Activated CD8-positive, alpha-beta T cell treated with anti-CD3 and anti-CD28 coated beads for 36 hours (primary cell): ENCODE measurements around the gene ZFP36L2. TPM values are rescaled to one million over a fixed set of nuclear protein-coding genes. Genes with fewer than 3 reads are reported as not detected.

Experiments used
- ATAC-seq: fragments of 200-7000 bp; cut with Tn5 transposase; one replicate; pipeline ENCODE4 v1.10.0; 2021; ENCODE audit warnings: mild to moderate bottlenecking, moderate library complexity
- CTCF ChIA-PET: fragments of 350-600 bp; sonication (Branson Sonifier 250); formaldehyde crosslinking; loops from one replicate; lab custom pipeline; 2021; ENCODE audit warnings: antibody characterized with exemption; lab: Charles Lee
- POLR2A ChIA-PET: fragments of 350-600 bp; sonication (Branson Sonifier 250); formaldehyde crosslinking; loops from one replicate; lab custom pipeline; 2021; ENCODE audit warnings: antibody characterized with exemption; lab: Charles Lee
- DNase-seq: peaks from one replicate; pipeline ENCODE4 v3.0.0-alpha.2; 2020
- H3K27ac Mint-ChIP-seq: one replicate; pipeline ENCODE4 v1.8.0; 2021; ENCODE audit warnings: mild to moderate bottlenecking, mixed read lengths
- H3K27me3 Mint-ChIP-seq: one replicate; pipeline ENCODE4 v1.8.0; 2021; ENCODE audit warnings: mixed read lengths
- H3K36me3 Mint-ChIP-seq: one replicate; pipeline ENCODE4 v1.8.0; 2021; ENCODE audit warnings: low read depth, mixed read lengths
- H3K4me1 Mint-ChIP-seq: one replicate; pipeline ENCODE4 v1.8.0; 2021; ENCODE audit warnings: low read depth, mixed read lengths
- H3K4me3 Mint-ChIP-seq: one replicate; pipeline ENCODE4 v1.8.0; 2021; ENCODE audit warnings: mild to moderate bottlenecking, moderate library complexity, mixed read lengths
- H3K9me3 Mint-ChIP-seq: one replicate; pipeline ENCODE4 v1.8.0; 2021; ENCODE audit warnings: mixed read lengths
- CTCF ChIP-seq: fragments of 200-600 bp; IDR thresholded peaks from one replicate; pipeline ENCODE4 v1.8.0; 2022; ENCODE audit warnings: antibody characterized with exemption, mild to moderate bottlenecking
- intact Hi-C: fragments of 100-400 bp; cut with micrococcal nuclease; formaldehyde crosslinking; loops from one replicate; pipeline ENCODE4 v1.10.0; 2022
- total RNA-seq, 2 experiments: library from RNA; stranded (reverse); gene quantifications; one replicate each; pipeline ENCODE4 v1.2.3, GENCODE V29; 2021

ZFP36L2 gene
- total RNA-seq: 100 to 1,000 TPM; 102 to 106 TPM

GRCh38 chr2:43226558-43226954, at the start of gene ZFP36L2:
Gene ZFP36L2 (minus strand): TSS chr2:43226606. CDS start chr2:43226315, 291 bp downstream.
- intact Hi-C loops: loop anchor here (1.0 to 10.0 kb wide), 3 partner anchors 95 to 256 kb away; no protein-coding TSS in a partner anchor
- DNase-seq (peak; percentile 95), ATAC-seq (peak; percentile 72)
- no peaks in the 10 kb centered on the region for H3K27me3 Mint-ChIP-seq
- peaks cover 50% of the 10 kb centered on the region for H3K36me3 Mint-ChIP-seq
- H3K27ac Mint-ChIP-seq: peak within 1 kb of the TSS; percentile 95
- peaks cover 34% of the 10 kb centered on the region for H3K4me1 Mint-ChIP-seq
- peak within 1 kb of the TSS; percentile 94 for H3K4me3 Mint-ChIP-seq
- TF ChIP-seq CTCF: no peak
- ChIA-PET CTCF (interaction anchor here (0.8 to 19.3 kb wide), 7 partner anchors 8 to 258 kb away, joined by 3 to 647 read pairs (median 6); no protein-coding TSS in a partner anchor), POLR2A (interaction anchor here (0.7 to 14.1 kb wide), 15 partner anchors 8 to 416 kb away, joined by 3 to 549 read pairs (median 4); no protein-coding TSS in a partner anchor)
- H3K9me3 Mint-ChIP-seq: no peaks in the 10 kb centered on the region

GRCh38 chr2:43274721-43275120, 48.3 kb upstream of the ZFP36L2 start:
- ATAC-seq: no peak
- no peak overlapping the region for H3K27ac Mint-ChIP-seq
- no peak for DNase-seq
- ChIA-PET POLR2A (no interaction called here), CTCF (no interaction called here)
- no peak for TF ChIP-seq CTCF
- no peaks in the 10 kb centered on the region for H3K9me3 Mint-ChIP-seq
- H3K36me3 Mint-ChIP-seq: peaks cover 11% of the 10 kb centered on the region
- intact Hi-C loops: no loop called here
- no peak overlapping the region for H3K4me3 Mint-ChIP-seq
- peaks cover 15% of the 10 kb centered on the region for H3K4me1 Mint-ChIP-seq
- no peaks in the 10 kb centered on the region for H3K27me3 Mint-ChIP-seq

- no peak for DNase-seq
- Mint-ChIP-seq H3K9me3 (no peaks in the 10 kb centered on the region), H3K36me3 (peaks cover 11% of the 10 kb centered on the region), H3K4me3 (no peak overlapping the region), H3K27me3 (no peaks in the 10 kb centered on the region), H3K27ac (no peak overlapping the region), H3K4me1 (peaks cover 17% of the 10 kb centered on the region)
- intact Hi-C loops: no loop called here
- ChIA-PET CTCF (no interaction called here), POLR2A (interaction anchor here (0.5 kb wide), 1 partner anchor 211 kb away, joined by 3 read pairs; no protein-coding TSS in a partner anchor)
- ATAC-seq: no peak
- no peak for TF ChIP-seq CTCF
These were observed 47.6 kb upstream of the ZFP36L2 start for GRCh38 chr2:43274055-43274454.

- Mint-ChIP-seq H3K27me3 (no peaks in the 10 kb centered on the region), H3K4me3 (no peak overlapping the region), H3K4me1 (peaks cover 17% of the 10 kb centered on the region), H3K27ac (no peak overlapping the region), H3K9me3 (no peaks in the 10 kb centered on the region), H3K36me3 (peaks cover 11% of the 10 kb centered on the region)
- CTCF ChIA-PET: no interaction called here
- DNase-seq (peak; percentile 44), ATAC-seq (peak; percentile 83)
- POLR2A ChIA-PET: interaction anchor here (0.5 kb wide), 1 partner anchor 212 kb away, joined by 3 read pairs; no protein-coding TSS in a partner anchor
- intact Hi-C loops: no loop called here
- no peak for TF ChIP-seq CTCF
These were observed 47.1 kb upstream of the ZFP36L2 start for GRCh38 chr2:43273529-43273928.

- Mint-ChIP-seq H3K4me1 (peaks cover 17% of the 10 kb centered on the region), H3K9me3 (no peaks in the 10 kb centered on the region), H3K4me3 (no peak overlapping the region), H3K27ac (no peak overlapping the region), H3K27me3 (no peaks in the 10 kb centered on the region), H3K36me3 (peaks cover 7% of the 10 kb centered on the region)
- CTCF ChIA-PET: interaction anchor here (1.0 kb wide), 2 partner anchors 11 to 17 kb away, joined by 3 read pairs; no protein-coding TSS in a partner anchor
- POLR2A ChIA-PET: no interaction called here
- TF ChIP-seq CTCF: no peak
- DNase-seq: no peak
- no peak for ATAC-seq
- intact Hi-C loops: no loop called here
These were observed 44.7 kb upstream of the ZFP36L2 start for GRCh38 chr2:43270930-43271615.
